Measurements from ENCODE around the gene CDSN. TPM values are rescaled to one million over a fixed set of nuclear protein-coding genes. Genes with fewer than 3 reads are reported as not detected.

Gene CDSN
- polyA plus RNA-seq, 4 donors: not detected

- DNase-seq (ENCODE audit: low read depth in 4 of 4, low spot score in 3 of 4): no peak
Measured at GRCh38 chr6:31116661-31117385, 3.4 kb downstream of the CDSN start.

GRCh38 chr6:31115941-31116560, 4.2 kb downstream of the CDSN start:
- no peak for DNase-seq (ENCODE audit: low read depth in 4 of 4, low spot score in 3 of 4)

DNA sequence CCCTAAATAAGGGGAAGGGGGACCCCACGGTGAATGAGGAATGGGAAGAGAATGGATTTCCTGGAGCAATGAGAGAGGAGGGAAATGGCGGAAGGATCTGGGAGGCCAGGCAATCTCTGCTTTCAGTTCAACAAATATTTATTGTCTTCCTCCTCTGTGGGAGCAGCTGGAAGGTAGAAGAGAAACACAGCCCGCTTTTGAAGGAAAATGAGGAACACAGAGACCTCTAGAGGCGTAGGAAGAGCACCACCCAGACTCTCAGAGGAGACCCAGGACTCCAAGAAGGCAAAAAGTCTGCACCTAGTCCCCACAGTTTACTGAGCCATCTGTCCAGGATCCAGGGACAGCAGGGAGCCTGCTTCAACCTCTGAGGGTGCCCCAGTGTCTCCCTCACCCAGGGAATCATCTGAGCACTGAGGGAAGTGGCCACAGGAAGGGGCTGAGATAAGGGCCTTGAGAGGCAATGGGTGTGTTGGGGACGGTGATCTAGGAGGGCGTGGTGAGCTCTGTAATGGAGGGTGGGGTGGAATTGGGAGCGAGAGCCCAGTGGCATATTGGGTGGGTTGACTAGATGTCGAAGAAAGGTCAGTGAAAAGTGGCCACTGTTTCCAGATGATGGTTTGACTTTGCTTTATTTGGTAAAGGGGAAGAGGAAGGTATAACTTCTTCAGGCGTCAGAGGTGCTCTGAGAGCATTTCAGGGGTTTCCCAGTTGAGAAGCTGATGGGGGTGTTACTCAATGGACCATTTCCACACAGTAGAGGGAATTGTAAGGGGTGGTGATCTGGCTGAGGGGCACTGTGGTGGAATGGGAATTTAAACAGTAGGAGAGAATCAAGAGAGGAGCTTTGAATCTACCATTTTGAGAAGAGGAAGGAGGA, 5.0 kb downstream of the CDSN start:
- no peak for DNase-seq (ENCODE audit: low read depth in 4 of 4, low spot score in 3 of 4)

GRCh38 chr6:31114541-31114878, 5.7 kb downstream of the CDSN start, which contains the start of gene PSORS1C1:
Gene PSORS1C1, plus strand, starts transcription at chr6:31114800. Its CDS starts 14,833 bp downstream, at chr6:31129633.
- no peak for DNase-seq (ENCODE audit: low read depth in 4 of 4, low spot score in 3 of 4)

GRCh38 chr6:31113861-31114540, 6.2 kb downstream of the CDSN start:
- no peak for DNase-seq (ENCODE audit: low read depth in 4 of 4, low spot score in 3 of 4)

DNA sequence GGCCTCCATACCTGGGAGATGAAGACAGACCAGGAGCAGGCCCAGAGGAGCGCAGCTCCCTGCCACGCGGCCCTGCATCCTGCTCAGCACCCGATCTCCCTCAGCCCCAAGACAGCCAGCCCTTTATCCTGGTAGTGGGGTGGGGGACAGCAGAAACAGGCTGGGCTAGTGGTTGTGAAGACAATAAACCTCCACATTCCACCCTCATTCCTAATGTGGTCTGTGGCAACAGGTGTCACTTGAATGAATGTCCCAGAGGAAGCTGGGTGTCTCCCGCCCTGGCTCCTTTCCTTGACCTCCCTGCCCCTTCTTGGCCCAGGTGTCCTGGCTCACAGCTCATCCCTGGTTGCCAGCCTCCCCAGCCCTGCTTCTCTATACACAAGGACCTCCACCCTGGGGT, 7.8 kb downstream of the CDSN start, which contains the start of gene C6orf15:
Gene C6orf15 (minus strand): TSS at position 98 of the 400 bp plus-strand sequence. CDS start 20 bp downstream, at position 78.
- DNase-seq (ENCODE audit: low read depth in 4 of 4, low spot score in 3 of 4): no peak

DNA sequence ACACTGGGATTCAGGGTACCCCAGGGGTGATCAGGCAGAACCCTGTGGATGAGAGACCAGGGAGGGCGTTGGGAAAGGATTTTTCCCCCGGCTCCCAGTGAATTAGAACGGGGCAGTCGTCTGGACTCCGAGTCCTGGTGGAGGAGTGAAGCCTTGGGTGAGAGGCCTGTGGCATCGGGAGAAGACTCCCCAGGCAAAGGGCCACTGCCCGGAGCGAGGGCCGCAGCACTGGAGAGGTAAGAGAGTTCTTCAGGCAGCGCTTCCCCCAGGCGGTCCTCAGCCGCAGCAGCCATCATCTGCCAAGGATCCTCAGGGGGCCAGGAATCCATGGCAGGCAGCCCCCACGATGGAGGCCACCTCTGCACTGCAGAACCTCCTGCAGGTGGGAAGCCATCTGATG, 8.5 kb downstream of the CDSN start:
- DNase-seq (ENCODE audit: low read depth in 4 of 4, low spot score in 3 of 4): no peak

GRCh38 chr6:31110825-31111582, 9.2 kb downstream of the CDSN start:
- DNase-seq (ENCODE audit: low read depth in 4 of 4, low spot score in 3 of 4): no peak

- no peak for DNase-seq (ENCODE audit: low read depth in 4 of 4, low spot score in 3 of 4)
Measured at GRCh38 chr6:31107052-31107451, 13.2 kb downstream of the CDSN start.

DNA sequence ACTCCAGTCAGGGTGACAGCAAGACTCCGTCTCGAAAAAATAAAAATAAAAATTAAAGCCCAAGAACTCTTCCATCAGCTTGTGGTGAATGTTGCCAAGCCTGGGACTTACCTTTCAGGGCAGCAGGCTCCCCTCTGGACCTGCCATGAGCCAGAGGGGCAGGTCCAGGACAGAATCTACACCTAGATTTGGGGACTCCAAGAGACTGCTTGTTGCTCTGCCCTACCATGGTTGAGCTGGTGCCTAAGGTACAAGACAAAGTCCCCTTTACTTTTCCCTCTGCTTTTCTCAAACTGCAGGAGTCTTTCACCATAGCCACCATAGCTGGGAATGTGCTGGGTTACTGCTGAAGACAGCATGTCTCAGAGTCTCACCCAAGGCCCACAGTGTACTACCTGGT, 17.1 kb downstream of the CDSN start:
- DNase-seq (ENCODE audit: low read depth in 4 of 4, low spot score in 3 of 4): no peak

DNA sequence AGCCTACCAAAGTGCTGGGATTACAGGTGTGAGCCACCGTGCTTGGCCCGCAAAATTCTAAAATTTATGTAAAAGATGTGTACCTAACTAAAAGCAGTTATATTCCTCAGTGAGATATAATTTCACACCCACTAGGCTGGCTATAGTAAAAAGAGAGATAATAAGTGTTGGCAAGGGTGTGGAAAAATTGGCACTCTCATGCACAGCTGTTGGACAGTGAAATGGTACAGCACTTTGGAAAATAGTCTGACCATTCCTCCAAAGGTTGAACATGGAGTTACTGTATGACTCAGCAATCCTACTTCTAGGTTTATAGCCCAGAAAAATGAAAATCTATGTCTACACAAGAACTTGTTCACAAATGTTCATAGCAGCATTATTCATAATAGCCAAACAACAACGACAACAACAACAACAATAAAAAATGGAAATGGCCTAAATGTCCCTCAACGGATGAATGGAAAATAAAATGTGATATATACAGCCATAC, 21.8 kb downstream of the CDSN start:
- DNase-seq (ENCODE audit: low read depth in 4 of 4, low spot score in 3 of 4): no peak

DNA sequence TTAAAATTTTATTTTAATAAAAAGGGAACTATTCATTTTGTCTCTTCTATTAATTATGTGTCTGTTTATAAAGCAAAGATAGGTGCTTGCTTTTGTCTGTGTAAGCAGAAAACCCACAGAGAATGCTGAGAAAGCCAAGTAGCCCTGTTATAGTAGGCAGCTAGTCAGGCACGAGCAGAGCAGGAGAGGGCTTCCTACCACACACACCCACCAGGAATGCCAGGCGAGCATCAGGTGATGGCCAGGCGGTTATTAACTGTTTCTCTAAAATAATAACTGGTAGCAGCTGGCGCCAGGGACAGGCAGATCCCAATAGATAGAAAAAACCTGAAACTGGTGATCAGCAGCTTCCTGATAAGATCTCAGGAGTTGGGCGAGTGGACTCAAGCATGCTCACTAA, 23.6 kb downstream of the CDSN start:
- DNase-seq (ENCODE audit: low read depth in 4 of 4, low spot score in 3 of 4): no peak

- DNase-seq (ENCODE audit: low read depth in 4 of 4, low spot score in 3 of 4): no peak
Measured at GRCh38 chr6:31096215-31096614, 24.0 kb downstream of the CDSN start.

DNA sequence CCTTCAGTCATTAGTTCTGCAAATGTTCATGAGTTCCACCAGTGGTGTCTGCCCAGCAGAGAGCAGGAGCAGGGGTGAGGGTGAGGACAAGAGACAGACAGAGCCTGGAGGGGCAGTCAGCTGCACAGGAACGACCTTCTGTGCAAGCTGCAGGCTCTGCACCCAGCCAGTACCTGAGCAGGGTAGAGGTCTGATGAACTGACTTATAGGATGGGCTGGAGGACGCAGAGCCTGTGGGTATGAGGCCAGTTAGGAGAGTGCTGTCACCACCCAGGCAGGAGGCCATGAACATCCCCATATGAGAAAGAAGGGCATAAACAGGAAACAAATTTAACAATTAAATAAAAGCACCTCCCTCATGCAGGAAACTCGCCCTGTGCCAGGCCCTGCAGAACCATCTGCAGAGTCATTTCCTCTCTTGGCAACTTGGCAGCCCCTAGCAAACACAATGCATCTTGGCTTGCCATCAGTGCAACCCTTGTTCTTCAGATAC, 25.8 kb downstream of the CDSN start:
- DNase-seq (ENCODE audit: low read depth in 4 of 4, low spot score in 3 of 4): no peak

- no peak for DNase-seq (ENCODE audit: low read depth in 4 of 4, low spot score in 3 of 4)
Measured at GRCh38 chr6:31092769-31093505, 27.3 kb downstream of the CDSN start.

DNA sequence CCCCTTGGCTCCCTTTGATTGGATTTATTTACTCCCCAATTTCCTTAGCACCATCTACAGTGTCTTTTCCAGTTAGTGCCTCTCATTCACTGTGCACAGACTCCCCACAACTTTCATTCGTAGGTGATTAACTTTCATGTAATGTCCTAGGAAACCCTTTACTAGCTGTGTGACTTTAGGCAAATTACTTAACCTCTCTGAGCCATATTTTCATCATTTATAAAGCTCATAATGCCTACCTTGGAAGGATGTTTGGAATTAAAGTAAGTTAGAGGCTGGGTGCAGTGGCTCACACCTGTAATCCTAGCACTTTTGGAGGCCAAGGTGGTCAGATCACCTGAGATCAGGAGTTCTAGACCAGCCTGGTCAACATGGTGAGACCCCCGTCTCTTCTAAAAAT, 28.0 kb downstream of the CDSN start:
- no peak for DNase-seq (ENCODE audit: low read depth in 4 of 4, low spot score in 3 of 4)

GRCh38 chr6:31091680-31092079, 28.6 kb downstream of the CDSN start:
- DNase-seq (ENCODE audit: low read depth in 4 of 4, low spot score in 3 of 4): no peak

- no peak for DNase-seq (ENCODE audit: low read depth in 4 of 4, low spot score in 3 of 4)
Measured at GRCh38 chr6:31090973-31091364, 29.3 kb downstream of the CDSN start.
